ENCODE results near the gene SH2D1B. TPM values are rescaled to one million over a fixed set of nuclear protein-coding genes. Genes with fewer than 3 reads are reported as not detected.

The SH2D1B gene
- total and polyA plus RNA-seq, 9 of the 15 experiments (the other 6 are each of a cell fraction or from before 2014, with no cell fraction given) = 5.6 to 19.6 (median 9.7) TPM

DNA sequence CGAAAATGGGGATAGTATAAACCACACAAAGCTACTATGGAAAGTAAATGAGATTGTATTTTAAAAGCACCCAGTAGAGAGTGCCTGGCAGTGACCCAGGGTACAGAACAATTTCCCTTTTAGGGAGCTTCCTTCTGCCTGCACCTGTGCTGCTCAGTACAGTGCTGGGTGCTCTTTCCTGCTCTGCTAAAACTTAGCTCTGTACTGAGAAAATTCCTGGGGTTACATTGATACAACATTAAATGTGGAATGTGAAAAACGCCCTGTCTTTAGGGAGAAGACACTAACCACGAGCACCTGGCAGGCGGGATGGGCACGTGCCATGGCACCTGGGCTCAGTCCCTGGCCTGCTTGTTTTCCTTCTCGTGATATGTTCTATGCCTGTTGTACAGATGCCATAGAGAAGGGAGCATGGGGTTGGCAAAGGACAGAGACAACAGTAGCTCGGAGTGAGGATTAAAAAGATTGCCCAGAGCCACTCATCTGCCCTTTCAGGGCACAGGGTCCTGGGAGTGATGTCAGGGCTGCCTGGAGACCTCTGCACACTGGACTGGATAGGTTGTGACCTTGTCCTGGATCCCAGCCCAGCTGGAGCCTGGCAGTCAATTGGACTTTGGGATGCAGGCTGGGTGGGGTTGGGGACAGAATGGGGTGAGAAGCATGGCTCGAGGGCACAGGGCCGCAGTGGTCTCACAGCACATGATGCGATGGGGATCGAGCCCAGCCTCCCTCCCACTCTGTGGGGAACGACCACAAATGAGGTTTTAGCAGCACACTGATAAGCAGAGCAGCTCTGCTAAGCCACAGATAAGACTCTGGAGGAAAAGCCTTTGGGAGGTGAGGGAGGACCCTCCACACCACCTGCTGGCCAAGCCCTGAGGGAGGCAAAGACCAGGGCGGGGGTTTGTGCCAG lies 39.5 kb downstream of the SH2D1B start (continued):
- TF ChIP-seq CBX3 (IDR thresholded peaks at IDR 0.05; ENCODE audit: borderline replicate concordance in 1 of 2, low read length in 2 of 2) = peak in 1 of 2 experiments; percentile 81; a peak in 2 of 3 replicates
- TF ChIP-seq, protein P1, sequence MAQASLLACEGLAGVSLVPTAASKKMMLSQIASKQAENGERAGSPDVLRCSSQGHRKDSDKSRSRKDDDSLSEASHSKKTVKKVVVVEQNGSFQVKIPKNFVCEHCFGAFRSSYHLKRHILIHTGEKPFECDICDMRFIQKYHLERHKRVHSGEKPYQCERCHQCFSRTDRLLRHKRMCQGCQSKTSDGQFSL (CRISPR knock-in tag; IDR thresholded peaks at IDR 0.05) = no peak
- TF ChIP-seq, protein P1 (tag; IDR thresholded peaks at IDR 0.05) = no peak
- no peak for TF ChIP-seq MAFK (IDR thresholded peaks at IDR 0.05; ENCODE audit: low read length)
- no peak for TF ChIP-seq MCM7 (IDR thresholded peaks at IDR 0.05)
- TF ChIP-seq CHAMP1 (IDR thresholded peaks at IDR 0.05) = peak; percentile 82
- TF ChIP-seq HIVEP1 (CRISPR knock-in tag; IDR thresholded peaks at IDR 0.05) = no peak
- no peak for TF ChIP-seq DACH1 (IDR thresholded peaks at IDR 0.05; ENCODE audit: partially characterized antibody)
- TF ChIP-seq POU5F1 (IDR thresholded peaks at IDR 0.05; ENCODE audit: borderline replicate concordance, low read depth, low read length, partially characterized antibody) = no peak
- TF ChIP-seq, protein P2, sequence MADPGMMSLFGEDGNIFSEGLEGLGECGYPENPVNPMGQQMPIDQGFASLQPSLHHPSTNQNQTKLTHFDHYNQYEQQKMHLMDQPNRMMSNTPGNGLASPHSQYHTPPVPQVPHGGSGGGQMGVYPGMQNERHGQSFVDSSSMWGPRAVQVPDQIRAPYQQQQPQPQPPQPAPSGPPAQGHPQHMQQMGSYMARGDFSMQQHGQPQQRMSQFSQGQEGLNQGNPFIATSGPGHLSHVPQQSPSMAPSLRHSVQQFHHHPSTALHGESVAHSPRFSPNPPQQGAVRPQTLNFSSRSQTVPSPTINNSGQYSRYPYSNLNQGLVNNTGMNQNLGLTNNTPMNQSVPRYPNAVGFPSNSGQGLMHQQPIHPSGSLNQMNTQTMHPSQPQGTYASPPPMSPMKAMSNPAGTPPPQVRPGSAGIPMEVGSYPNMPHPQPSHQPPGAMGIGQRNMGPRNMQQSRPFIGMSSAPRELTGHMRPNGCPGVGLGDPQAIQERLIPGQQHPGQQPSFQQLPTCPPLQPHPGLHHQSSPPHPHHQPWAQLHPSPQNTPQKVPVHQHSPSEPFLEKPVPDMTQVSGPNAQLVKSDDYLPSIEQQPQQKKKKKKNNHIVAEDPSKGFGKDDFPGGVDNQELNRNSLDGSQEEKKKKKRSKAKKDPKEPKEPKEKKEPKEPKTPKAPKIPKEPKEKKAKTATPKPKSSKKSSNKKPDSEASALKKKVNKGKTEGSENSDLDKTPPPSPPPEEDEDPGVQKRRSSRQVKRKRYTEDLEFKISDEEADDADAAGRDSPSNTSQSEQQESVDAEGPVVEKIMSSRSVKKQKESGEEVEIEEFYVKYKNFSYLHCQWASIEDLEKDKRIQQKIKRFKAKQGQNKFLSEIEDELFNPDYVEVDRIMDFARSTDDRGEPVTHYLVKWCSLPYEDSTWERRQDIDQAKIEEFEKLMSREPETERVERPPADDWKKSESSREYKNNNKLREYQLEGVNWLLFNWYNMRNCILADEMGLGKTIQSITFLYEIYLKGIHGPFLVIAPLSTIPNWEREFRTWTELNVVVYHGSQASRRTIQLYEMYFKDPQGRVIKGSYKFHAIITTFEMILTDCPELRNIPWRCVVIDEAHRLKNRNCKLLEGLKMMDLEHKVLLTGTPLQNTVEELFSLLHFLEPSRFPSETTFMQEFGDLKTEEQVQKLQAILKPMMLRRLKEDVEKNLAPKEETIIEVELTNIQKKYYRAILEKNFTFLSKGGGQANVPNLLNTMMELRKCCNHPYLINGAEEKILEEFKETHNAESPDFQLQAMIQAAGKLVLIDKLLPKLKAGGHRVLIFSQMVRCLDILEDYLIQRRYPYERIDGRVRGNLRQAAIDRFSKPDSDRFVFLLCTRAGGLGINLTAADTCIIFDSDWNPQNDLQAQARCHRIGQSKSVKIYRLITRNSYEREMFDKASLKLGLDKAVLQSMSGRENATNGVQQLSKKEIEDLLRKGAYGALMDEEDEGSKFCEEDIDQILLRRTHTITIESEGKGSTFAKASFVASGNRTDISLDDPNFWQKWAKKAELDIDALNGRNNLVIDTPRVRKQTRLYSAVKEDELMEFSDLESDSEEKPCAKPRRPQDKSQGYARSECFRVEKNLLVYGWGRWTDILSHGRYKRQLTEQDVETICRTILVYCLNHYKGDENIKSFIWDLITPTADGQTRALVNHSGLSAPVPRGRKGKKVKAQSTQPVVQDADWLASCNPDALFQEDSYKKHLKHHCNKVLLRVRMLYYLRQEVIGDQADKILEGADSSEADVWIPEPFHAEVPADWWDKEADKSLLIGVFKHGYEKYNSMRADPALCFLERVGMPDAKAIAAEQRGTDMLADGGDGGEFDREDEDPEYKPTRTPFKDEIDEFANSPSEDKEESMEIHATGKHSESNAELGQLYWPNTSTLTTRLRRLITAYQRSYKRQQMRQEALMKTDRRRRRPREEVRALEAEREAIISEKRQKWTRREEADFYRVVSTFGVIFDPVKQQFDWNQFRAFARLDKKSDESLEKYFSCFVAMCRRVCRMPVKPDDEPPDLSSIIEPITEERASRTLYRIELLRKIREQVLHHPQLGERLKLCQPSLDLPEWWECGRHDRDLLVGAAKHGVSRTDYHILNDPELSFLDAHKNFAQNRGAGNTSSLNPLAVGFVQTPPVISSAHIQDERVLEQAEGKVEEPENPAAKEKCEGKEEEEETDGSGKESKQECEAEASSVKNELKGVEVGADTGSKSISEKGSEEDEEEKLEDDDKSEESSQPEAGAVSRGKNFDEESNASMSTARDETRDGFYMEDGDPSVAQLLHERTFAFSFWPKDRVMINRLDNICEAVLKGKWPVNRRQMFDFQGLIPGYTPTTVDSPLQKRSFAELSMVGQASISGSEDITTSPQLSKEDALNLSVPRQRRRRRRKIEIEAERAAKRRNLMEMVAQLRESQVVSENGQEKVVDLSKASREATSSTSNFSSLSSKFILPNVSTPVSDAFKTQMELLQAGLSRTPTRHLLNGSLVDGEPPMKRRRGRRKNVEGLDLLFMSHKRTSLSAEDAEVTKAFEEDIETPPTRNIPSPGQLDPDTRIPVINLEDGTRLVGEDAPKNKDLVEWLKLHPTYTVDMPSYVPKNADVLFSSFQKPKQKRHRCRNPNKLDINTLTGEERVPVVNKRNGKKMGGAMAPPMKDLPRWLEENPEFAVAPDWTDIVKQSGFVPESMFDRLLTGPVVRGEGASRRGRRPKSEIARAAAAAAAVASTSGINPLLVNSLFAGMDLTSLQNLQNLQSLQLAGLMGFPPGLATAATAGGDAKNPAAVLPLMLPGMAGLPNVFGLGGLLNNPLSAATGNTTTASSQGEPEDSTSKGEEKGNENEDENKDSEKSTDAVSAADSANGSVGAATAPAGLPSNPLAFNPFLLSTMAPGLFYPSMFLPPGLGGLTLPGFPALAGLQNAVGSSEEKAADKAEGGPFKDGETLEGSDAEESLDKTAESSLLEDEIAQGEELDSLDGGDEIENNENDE (IDR thresholded peaks at IDR 0.05; ENCODE audit: low read depth, low read length) = no peak
- TF ChIP-seq NFE2L1 (tag; IDR thresholded peaks at IDR 0.05; ENCODE audit: borderline replicate concordance, low read depth) = no peak
